Mucosa of stomach (tissue), 1 donor: ENCODE measurements around the gene DNTTIP2.

Experiments
- H3K27me3 ChIP-seq: one replicate; pipeline ENCODE4 v1.7.0; 2013; ENCODE audit warnings: mild to moderate bottlenecking, low read length; ENCODE audit not compliant: control insufficient read depth, insufficient read depth
- H3K36me3 ChIP-seq: one replicate; pipeline ENCODE4 v1.7.0; 2013; ENCODE audit warnings: low read length; ENCODE audit not compliant: control insufficient read depth, insufficient read depth
- H3K4me1 ChIP-seq: one replicate; pipeline ENCODE4 v1.7.0; 2013; ENCODE audit warnings: mild to moderate bottlenecking, low read length; ENCODE audit not compliant: control insufficient read depth, insufficient read depth
- H3K4me3 ChIP-seq: one replicate; pipeline ENCODE4 v1.7.0; 2013; ENCODE audit warnings: low read length
- H3K9ac ChIP-seq: one replicate; pipeline ENCODE4 v1.7.0; 2013; ENCODE audit warnings: mild to moderate bottlenecking, low read length, moderate library complexity
- H3K9me3 ChIP-seq: one replicate; pipeline ENCODE4 v1.7.0; 2013; ENCODE audit warnings: mild to moderate bottlenecking, low read length, moderate library complexity; ENCODE audit not compliant: control insufficient read depth
- donor health status: Pancreatic carcinoma.

Gene DNTTIP2

DNA sequence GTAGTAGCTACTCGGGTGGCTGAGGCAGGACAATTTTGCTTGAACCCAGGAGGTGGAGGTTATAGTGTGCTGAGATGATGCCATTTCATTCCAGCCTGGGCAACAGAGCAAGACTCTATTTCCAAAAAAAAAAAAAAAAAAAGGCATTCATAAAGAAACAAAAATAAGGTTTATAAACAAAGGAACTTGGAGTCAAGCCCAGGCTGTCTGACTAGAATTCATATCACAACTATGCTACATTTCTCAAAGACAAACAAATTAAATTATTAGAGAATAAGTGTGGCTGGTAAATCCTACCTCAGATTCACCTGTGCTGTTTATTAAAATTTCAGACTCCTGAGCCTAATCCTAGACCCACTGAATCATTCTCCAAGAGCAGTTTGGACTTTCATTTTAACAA, 26.0 kb upstream of the DNTTIP2 start:
- H3K4me1 ChIP-seq = peaks cover 16% of the 10 kb centered on the region
- no peaks in the 10 kb centered on the region for H3K9me3 ChIP-seq
- no peaks in the 10 kb centered on the region for H3K27me3 ChIP-seq
- H3K9ac ChIP-seq = no peak overlapping the region
- H3K36me3 ChIP-seq = no peaks in the 10 kb centered on the region
- H3K4me3 ChIP-seq = no peak overlapping the region

DNA sequence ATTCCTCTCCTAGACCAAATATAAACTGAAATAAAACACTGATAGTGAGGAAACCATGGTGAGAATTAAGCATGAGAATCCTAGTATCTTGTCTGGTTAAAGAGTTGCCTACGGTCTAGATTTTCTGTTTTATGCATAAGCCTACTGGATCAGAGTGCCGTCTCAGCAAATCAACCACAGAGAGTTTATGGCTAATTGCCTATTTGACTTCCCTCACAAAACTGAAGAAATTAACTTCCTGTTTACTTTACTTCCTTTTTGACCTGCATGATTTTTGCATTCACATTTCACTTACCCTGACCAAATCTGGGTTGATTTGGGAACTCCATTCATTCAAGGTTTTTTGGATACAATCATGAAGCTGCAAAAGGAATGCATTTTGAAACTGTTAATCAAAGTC, 25.2 kb upstream of the DNTTIP2 start:
- peaks cover 10% of the 10 kb centered on the region for H3K4me1 ChIP-seq
- H3K36me3 ChIP-seq = no peaks in the 10 kb centered on the region
- no peaks in the 10 kb centered on the region for H3K27me3 ChIP-seq
- no peak overlapping the region for H3K4me3 ChIP-seq
- H3K9me3 ChIP-seq = no peaks in the 10 kb centered on the region
- no peak overlapping the region for H3K9ac ChIP-seq

GRCh38 chr1:93900723-93901504, 21.9 kb upstream of the DNTTIP2 start:
- no peaks in the 10 kb centered on the region for H3K4me1 ChIP-seq
- no peak overlapping the region for H3K4me3 ChIP-seq
- no peaks in the 10 kb centered on the region for H3K9me3 ChIP-seq
- H3K36me3 ChIP-seq = no peaks in the 10 kb centered on the region
- no peak overlapping the region for H3K9ac ChIP-seq
- H3K27me3 ChIP-seq = no peaks in the 10 kb centered on the region

- no peak overlapping the region for H3K9ac ChIP-seq
- no peaks in the 10 kb centered on the region for H3K4me1 ChIP-seq
- H3K36me3 ChIP-seq = no peaks in the 10 kb centered on the region
- H3K27me3 ChIP-seq = no peaks in the 10 kb centered on the region
- H3K4me3 ChIP-seq = no peak overlapping the region
- no peaks in the 10 kb centered on the region for H3K9me3 ChIP-seq
These were observed 20.7 kb upstream of the DNTTIP2 start for GRCh38 chr1:93899543-93900207.

DNA sequence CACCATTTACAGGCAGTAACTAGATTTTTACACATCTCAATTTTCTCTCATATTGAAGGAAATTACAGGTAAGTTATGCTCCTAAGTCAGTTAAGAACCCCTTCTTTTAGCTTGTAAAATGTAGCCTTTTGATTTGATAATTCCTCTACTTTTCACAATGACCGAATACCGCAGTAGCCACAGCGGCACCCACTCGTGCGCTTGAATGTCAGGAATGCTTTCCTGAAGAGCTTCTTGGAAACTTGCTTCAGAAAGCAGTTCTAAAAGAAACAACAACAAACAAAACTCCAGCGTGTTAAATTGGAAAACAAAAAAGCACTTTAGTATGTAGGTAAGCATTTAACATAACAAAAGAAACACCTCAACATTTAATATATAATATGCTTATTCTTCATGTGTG, 9.9 kb upstream of the DNTTIP2 start:
- no peaks in the 10 kb centered on the region for H3K36me3 ChIP-seq
- no peak overlapping the region for H3K4me3 ChIP-seq
- no peaks in the 10 kb centered on the region for H3K9me3 ChIP-seq
- H3K9ac ChIP-seq = no peak overlapping the region
- no peaks in the 10 kb centered on the region for H3K27me3 ChIP-seq
- H3K4me1 ChIP-seq = no peaks in the 10 kb centered on the region

- Histone ChIP-seq H3K27me3 (no peaks in the 10 kb centered on the region), H3K4me3 (no peak overlapping the region), H3K36me3 (no peaks in the 10 kb centered on the region), H3K9ac (no peak overlapping the region), H3K4me1 (peaks cover 9% of the 10 kb centered on the region), H3K9me3 (no peaks in the 10 kb centered on the region)
These were observed 3.3 kb upstream of the DNTTIP2 start for GRCh38 chr1:93882269-93882668.

GRCh38 chr1:93880731-93881130, 1.7 kb upstream of the DNTTIP2 start:
- Histone ChIP-seq H3K4me1 (peaks cover 9% of the 10 kb centered on the region), H3K4me3 (no peak overlapping the region), H3K9me3 (no peaks in the 10 kb centered on the region), H3K36me3 (no peaks in the 10 kb centered on the region), H3K27me3 (no peaks in the 10 kb centered on the region), H3K9ac (no peak overlapping the region)

DNA sequence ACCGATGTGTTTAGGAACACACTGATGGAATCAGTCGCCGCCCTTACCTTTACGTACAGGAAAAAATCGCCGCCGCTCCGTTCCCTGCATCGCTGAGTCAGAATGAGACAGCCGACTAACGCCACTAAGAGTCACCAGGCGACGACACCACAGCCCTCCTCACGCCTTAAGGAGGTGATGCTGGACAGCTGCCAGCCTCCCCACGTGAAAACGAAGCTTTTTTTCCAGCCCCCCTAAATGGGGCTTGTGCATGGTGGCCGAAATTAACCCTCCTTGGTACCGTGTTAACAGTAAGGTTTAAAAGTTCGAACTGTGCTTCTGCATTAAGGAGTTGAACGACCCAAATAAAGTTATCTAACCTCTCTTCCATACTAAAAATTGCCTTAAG, 511 bp downstream of the DNTTIP2 start:
- Histone ChIP-seq H3K9me3 (no peaks in the 10 kb centered on the region), H3K4me3 (peak overlapping the region; percentile 78), H3K9ac (peak overlapping the region; percentile 76), H3K4me1 (peaks cover 9% of the 10 kb centered on the region), H3K36me3 (peaks cover 10% of the 10 kb centered on the region), H3K27me3 (no peaks in the 10 kb centered on the region)

DNA sequence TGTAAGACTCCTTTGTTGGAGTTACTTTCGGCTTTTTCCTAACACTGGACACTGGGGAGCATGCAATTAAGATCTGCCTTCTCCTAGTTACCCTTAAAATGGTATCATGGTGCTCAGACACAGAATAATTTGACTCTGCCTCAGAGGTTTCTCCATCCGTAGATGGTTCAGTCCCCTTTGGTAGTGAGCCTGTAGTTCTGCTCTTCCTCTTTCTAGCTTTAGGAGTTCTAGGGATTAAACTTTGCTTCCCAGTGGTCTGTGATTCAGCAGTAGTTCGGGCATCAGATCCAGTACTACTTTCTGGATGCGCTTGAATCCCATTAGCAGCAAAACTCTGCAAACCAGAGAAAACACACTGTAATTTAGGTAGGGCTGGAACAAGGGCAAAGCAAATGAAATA, 1.5 kb downstream of the DNTTIP2 start:
- H3K4me1 ChIP-seq = peaks cover 9% of the 10 kb centered on the region
- H3K9me3 ChIP-seq = no peaks in the 10 kb centered on the region
- H3K27me3 ChIP-seq = no peaks in the 10 kb centered on the region
- H3K4me3 ChIP-seq = no peak overlapping the region
- peaks cover 10% of the 10 kb centered on the region for H3K36me3 ChIP-seq
- no peak overlapping the region for H3K9ac ChIP-seq

DNA sequence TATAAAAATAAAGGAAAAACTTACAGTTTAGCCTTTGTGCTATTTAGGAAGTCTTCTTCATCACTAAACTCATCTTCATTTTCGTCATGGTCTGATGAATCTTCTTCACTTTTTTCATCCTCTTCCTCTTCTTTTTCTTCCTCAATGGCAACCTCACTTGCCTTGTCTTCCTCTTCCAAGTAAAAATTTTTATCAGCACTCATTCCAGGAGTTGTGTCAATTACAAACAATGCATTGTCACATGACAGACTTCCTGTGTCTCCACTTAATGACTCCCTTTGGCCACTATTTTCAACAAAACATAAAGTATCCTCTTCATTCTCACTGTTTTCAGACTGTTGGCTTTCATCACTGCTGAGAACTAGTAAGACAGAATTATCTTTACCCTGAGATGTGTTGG, 2.8 kb downstream of the DNTTIP2 start:
- H3K4me3 ChIP-seq = no peak overlapping the region
- H3K9me3 ChIP-seq = no peaks in the 10 kb centered on the region
- H3K36me3 ChIP-seq = peaks cover 10% of the 10 kb centered on the region
- H3K9ac ChIP-seq = no peak overlapping the region
- H3K27me3 ChIP-seq = no peaks in the 10 kb centered on the region
- peaks cover 9% of the 10 kb centered on the region for H3K4me1 ChIP-seq

GRCh38 chr1:93874025-93874651, 4.9 kb downstream of the DNTTIP2 start:
- peaks cover 9% of the 10 kb centered on the region for H3K4me1 ChIP-seq
- no peaks in the 10 kb centered on the region for H3K9me3 ChIP-seq
- H3K36me3 ChIP-seq = peaks cover 10% of the 10 kb centered on the region
- H3K4me3 ChIP-seq = no peak overlapping the region
- no peak overlapping the region for H3K9ac ChIP-seq
- H3K27me3 ChIP-seq = no peaks in the 10 kb centered on the region

DNA sequence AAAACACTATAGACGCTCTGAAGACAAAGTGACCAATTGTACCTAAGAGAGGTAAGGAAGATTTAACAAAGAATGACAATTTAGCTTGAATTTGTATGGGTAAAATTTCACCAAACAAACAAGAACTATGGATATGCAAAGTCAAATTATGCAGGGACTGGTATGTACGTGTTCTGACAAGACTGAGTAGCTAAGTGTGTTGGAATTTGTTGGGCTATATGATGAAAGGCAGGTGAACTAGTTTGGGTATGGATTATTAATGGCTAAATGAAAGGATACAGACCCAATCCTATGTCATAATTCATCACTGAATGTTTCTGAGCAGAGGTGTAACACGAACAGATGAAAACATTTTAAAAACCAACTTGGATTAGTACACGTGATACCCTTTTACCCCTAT, 7.6 kb downstream of the DNTTIP2 start:
- Histone ChIP-seq H3K4me1 (no peaks in the 10 kb centered on the region), H3K27me3 (no peaks in the 10 kb centered on the region), H3K9ac (no peak overlapping the region), H3K9me3 (no peaks in the 10 kb centered on the region), H3K4me3 (no peak overlapping the region), H3K36me3 (peaks cover 10% of the 10 kb centered on the region)
